ENCODE measurements around the gene PROSER3. TPM values are rescaled to one million over a fixed set of nuclear protein-coding genes. Genes with fewer than 3 reads are reported as not detected.

PROSER3 gene
- total RNA-seq, 4 donors from 2014 or later: 10.1 to 17.1 (median 13.4) TPM

- Histone ChIP-seq H3K9me3 (no peaks in the 10 kb centered on the region), H3K27ac (peak overlapping the region; percentile 41 to 98 (median 92)), H3K27me3 (no peaks in the 10 kb centered on the region), H3K36me3 (peaks cover 0 to 26% of the 10 kb centered on the region in 2 donors), H3K4me3 (peak overlapping the region; percentile 57 to 94), H3K4me1 (peaks cover 0 to 52% (median 19%) of the 10 kb centered on the region in 3 donors)
- TF ChIP-seq EP300 (IDR thresholded peaks at IDR 0.05) (no peak), CTCF (IDR thresholded peaks at IDR 0.05) (peak in 3 of 4 experiments; percentile 87 to 92 (median 88)), POLR2AphosphoS5 (IDR thresholded peaks at IDR 0.05) (peak; percentile 24), POLR2A (IDR thresholded peaks at IDR 0.05) (no peak)
- peak; percentile 94 for ATAC-seq
- no CpG with 5 or more reads among the region's 77 CpGs for WGBS, 2 donors (ENCODE audit: low coverage in 1 of 2)
Observed at GRCh38 chr19:35716801-35717664, 40.9 kb upstream of the PROSER3 start.

DNA sequence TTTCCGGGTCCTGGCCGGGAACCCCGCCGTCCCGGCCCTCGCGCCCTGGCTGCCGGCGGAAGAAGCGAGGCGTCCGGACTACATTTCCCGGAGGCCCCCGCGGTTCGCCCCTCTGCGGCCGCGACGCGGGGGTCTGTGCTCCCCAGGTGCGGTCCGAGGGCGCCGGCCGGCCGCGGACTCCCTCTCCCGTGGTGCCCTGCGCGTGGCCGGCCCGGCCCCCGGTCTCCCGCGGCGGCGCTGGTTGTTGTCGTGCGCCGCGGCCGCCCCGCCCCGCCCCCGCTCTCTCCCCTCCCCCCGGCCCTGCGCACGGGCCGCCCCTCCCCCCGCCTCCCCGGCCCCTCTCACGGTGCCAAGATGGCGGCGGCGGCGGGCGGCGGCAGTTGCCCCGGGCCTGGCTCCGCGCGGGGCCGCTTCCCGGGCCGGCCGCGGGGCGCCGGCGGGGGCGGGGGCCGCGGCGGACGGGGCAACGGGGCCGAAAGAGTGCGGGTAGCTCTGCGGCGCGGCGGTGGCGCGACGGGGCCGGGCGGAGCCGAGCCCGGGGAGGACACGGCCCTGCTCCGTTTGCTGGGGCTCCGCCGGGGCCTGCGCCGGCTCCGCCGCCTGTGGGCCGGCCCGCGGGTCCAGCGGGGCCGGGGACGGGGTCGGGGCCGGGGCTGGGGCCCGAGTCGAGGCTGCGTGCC lies 40.2 kb upstream of the PROSER3 start, which contains the start of gene KMT2B:
KMT2B (plus strand) TSS at position 339 of the 680 bp plus-strand sequence; CDS start at position 355, 16 bp downstream.
- TF ChIP-seq POLR2A (IDR thresholded peaks at IDR 0.05) (no peak), EP300 (IDR thresholded peaks at IDR 0.05) (no peak), CTCF (IDR thresholded peaks at IDR 0.05) (no peak), POLR2AphosphoS5 (IDR thresholded peaks at IDR 0.05) (no peak)
- peak; percentile 86 for ATAC-seq
- no peaks in the 10 kb centered on the region for H3K9me3 ChIP-seq
- peaks cover 0 to 59% (median 19%) of the 10 kb centered on the region in 3 donors for H3K4me1 ChIP-seq
- H3K4me3 ChIP-seq: peak within 1 kb of the TSS; percentile 84 to 94
- 0% methylated on average over 10 of the region's 109 CpGs; no CpG with 5 or more reads in 1 of the 2 donors for WGBS, 2 donors (ENCODE audit: low coverage in 1 of 2)
- no peaks in the 10 kb centered on the region for H3K27me3 ChIP-seq
- H3K27ac ChIP-seq: peak within 1 kb of the TSS; percentile 72 to 98 (median 92)
- H3K36me3 ChIP-seq: peaks cover 0 to 34% of the 10 kb centered on the region in 2 donors

DNA sequence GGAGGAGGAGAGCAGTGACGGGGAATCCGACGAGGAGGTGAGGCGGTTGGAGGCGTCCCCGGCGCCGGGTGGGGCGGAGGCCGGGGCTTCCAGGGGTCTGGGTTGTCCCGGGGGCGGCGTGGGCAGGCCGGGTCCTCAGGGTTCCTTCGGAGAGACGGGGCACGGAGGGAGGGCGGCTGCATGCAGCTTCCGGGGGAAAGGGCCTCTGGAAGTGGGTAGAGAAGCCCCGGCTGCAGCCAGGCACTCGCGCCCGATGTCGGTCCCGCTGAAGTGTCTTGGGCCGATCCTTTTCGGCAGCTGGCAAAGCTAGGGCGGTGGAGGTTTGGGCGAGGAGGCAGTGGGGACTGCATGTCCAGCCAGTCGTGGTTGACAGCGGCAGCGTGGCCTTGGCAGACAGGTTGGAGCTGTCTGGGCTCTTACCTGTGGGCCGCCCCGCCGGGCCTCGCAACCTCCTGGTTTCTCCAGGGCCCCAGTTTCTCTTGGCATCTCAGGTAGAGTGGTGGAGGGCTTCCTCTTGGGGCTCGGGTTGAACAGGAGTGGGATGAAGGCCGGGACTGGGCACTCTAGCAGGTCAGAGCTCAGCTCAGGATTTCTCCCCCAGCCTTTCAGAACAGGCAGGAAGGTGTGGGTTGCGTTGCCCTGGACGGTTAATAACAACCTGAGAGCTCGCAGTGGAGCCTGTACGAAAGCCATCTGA lies 39.5 kb upstream of the PROSER3 start:
- peak overlapping the region; percentile 72 to 98 (median 92) for H3K27ac ChIP-seq
- H3K4me3 ChIP-seq: peak overlapping the region; percentile 84 to 94
- H3K4me1 ChIP-seq: peaks cover 0 to 61% (median 19%) of the 10 kb centered on the region in 3 donors
- 0 to 2% methylated on average over 1 to 7 of the region's 42 CpGs for WGBS, 2 donors (ENCODE audit: low coverage in 1 of 2)
- TF ChIP-seq POLR2AphosphoS5 (IDR thresholded peaks at IDR 0.05): no peak
- no peak for TF ChIP-seq CTCF (IDR thresholded peaks at IDR 0.05)
- TF ChIP-seq POLR2A (IDR thresholded peaks at IDR 0.05): no peak
- TF ChIP-seq EP300 (IDR thresholded peaks at IDR 0.05): no peak
- no peak for ATAC-seq
- H3K27me3 ChIP-seq: no peaks in the 10 kb centered on the region
- no peaks in the 10 kb centered on the region for H3K9me3 ChIP-seq
- H3K36me3 ChIP-seq: peaks cover 0 to 40% of the 10 kb centered on the region in 2 donors

GRCh38 chr19:35719402-35720162 lies 38.4 kb upstream of the PROSER3 start:
- Histone ChIP-seq H3K36me3 (peaks cover 0 to 51% of the 10 kb centered on the region in 2 donors), H3K4me1 (peaks cover 0 to 61% (median 19%) of the 10 kb centered on the region in 3 donors)

More at GRCh38 chr19:35719402-35720162, 38.4 kb upstream of the PROSER3 start:
- WGBS, 2 donors (ENCODE audit: low coverage in 1 of 2): 75 to 82% methylated on average over 4 to 13 of the region's 32 CpGs
- ATAC-seq: no peak
- peak overlapping the region in 1 of 2 donors; percentile 94 for H3K4me3 ChIP-seq
- TF ChIP-seq POLR2A (IDR thresholded peaks at IDR 0.05): no peak
- TF ChIP-seq POLR2AphosphoS5 (IDR thresholded peaks at IDR 0.05): no peak
- no peak for TF ChIP-seq EP300 (IDR thresholded peaks at IDR 0.05)
- TF ChIP-seq CTCF (IDR thresholded peaks at IDR 0.05): no peak
- peak overlapping the region in 3 of 4 donors; percentile 8 to 94 (median 91) for H3K27ac ChIP-seq
- H3K9me3 ChIP-seq: no peaks in the 10 kb centered on the region
- no peaks in the 10 kb centered on the region for H3K27me3 ChIP-seq

Data from gastroesophageal sphincter (tissue), 4 donors.